ENCODE results near the gene DSCAML1.

GRCh38 chr11:117575856-117576255 is 221.2 kb downstream of the DSCAML1 start:
- TF ChIP-seq POLR2AphosphoS5 (IDR thresholded peaks at IDR 0.05; ENCODE audit: control insufficient read depth, insufficient read depth, low read depth, low read length) (no peak), CCNT2 (IDR thresholded peaks at IDR 0.05; ENCODE audit: borderline replicate concordance, extremely low read depth, insufficient read length, low read depth, low read length) (no peak), ZNF707 (CRISPR knock-in tag; conservative IDR thresholded peaks at IDR 0.05) (no peak), CTCF (IDR thresholded peaks at IDR 0.05 in 2 of 3, conservative IDR thresholded peaks at IDR 0.05 in 1 of 3; ENCODE audit: insufficient read depth in 2 of 3, low read depth in 1 of 3, low read length in 3 of 3) (no peak), ZNF740 (CRISPR knock-in tag; IDR thresholded peaks at IDR 0.05) (no peak), ZNF740 (tag; IDR thresholded peaks at IDR 0.05) (no peak), KDM1A (IDR thresholded peaks at IDR 0.05) (no peak), ATF3 (IDR thresholded peaks at IDR 0.05) (no peak), ATF3 (CRISPR knock-in tag; conservative IDR thresholded peaks at IDR 0.05) (no peak)

Measured in K562 (cell line).